GM12865 (cell line): ENCODE measurements around the gene NEURL2.

Experiments used
- DNase-seq: peaks from one replicate; pipeline ENCODE4 v3.0.0; 2010; ENCODE audit warnings: low read depth
- H3K4me3 ChIP-seq: 2 replicates; pipeline ENCODE4 v1.5.1; 2011; ENCODE audit warnings: mild to moderate bottlenecking, low read depth, low read length, control low read depth
- CTCF ChIP-seq: IDR thresholded peaks from 2 replicates; pipeline ENCODE4 v1.5.1; 2011; ENCODE audit warnings: low read length, control low read depth, low read depth, inconsistent platforms; ENCODE audit not compliant: insufficient read depth; ENCODE audit errors: missing control alignments

Gene NEURL2

GRCh38 chr20:45925821-45926506 lies 35.0 kb upstream of the NEURL2 start:
- TF ChIP-seq CTCF: no peak

GRCh38 chr20:45924391-45925261 lies 33.6 kb upstream of the NEURL2 start:
- H3K4me3 ChIP-seq: no peak overlapping the region
- no peak for DNase-seq
- no peak for TF ChIP-seq CTCF

More at GRCh38 chr20:45925821-45926506, 35.0 kb upstream of the NEURL2 start:
- no peak overlapping the region for H3K4me3 ChIP-seq
- no peak for DNase-seq

GRCh38 chr20:45921337-45922189 lies 30.6 kb upstream of the NEURL2 start:
- DNase-seq: no peak

GRCh38 chr20:45920462-45921336 lies 29.7 kb upstream of the NEURL2 start:
- TF ChIP-seq CTCF: no peak
- no peak overlapping the region for H3K4me3 ChIP-seq
- DNase-seq: no peak

More at GRCh38 chr20:45921337-45922189, 30.6 kb upstream of the NEURL2 start:
- H3K4me3 ChIP-seq: no peak overlapping the region
- no peak for TF ChIP-seq CTCF

GRCh38 chr20:45919542-45920399 lies 28.8 kb upstream of the NEURL2 start:
- TF ChIP-seq CTCF: no peak
- no peak for DNase-seq
- H3K4me3 ChIP-seq: no peak overlapping the region
